Left cardiac atrium (tissue), 4 donors: Measurements from ENCODE around the gene TLCD3B. TPM values are rescaled to one million over a fixed set of nuclear protein-coding genes. Genes with fewer than 3 reads are reported as not detected.

Experiments used
- ATAC-seq, 2 donors: fragments of 200-7000 bp; cut with Tn5 transposase; one replicate each; pipeline ENCODE4 v1.9.1; 2020; ENCODE audit warnings: mild to moderate bottlenecking in 2 of 2, moderate library complexity in 2 of 2
- DNase-seq: peaks from one replicate; pipeline ENCODE4 v3.0.0-alpha.2; 2020
- intact Hi-C, 2 donors: fragments of 100-400 bp; cut with DNase I; formaldehyde crosslinking; loops; one replicate each; pipeline versions ENCODE4 v1.14.1 to v1.15.1; 2022 to 2023
- total RNA-seq, 2 donors: library from RNA; stranded (reverse); fragmentation: NEBNext Ultra II Directional; extraction: Animal tissue kit (Norgen Biotek cat#: 25700); gene quantifications; one replicate each; pipeline ENCODE4 v1.2.1, GENCODE V29; 2021
- donor health status: DM: no; HTN: yes; CAD: no.
- donor health status: DM: no; HTN: yes; CAD: no; lungs with severe emphysema.
- donor health status: DM: yes; HTN: yes; CAD: no.
- donor health status: Dilated cardiomyopathy.

The TLCD3B gene
- total RNA-seq, 2 donors from 2014 or later = not detected

GRCh38 chr16:30010844-30011713, 20.0 kb downstream of the TLCD3B start, which contains the start of gene DOC2A:
TSS of gene DOC2A (minus strand) at chr16:30011027. CDS start at chr16:30010222, 805 bp downstream.
- ATAC-seq = no peak
- DNase-seq = no peak
- intact Hi-C loops = loop anchor here in 1 of 2 donors (10.0 kb wide), 1 partner anchor 146 kb away; the partner anchor contains the start of gene CDIPT

- DNase-seq = no peak
- intact Hi-C loops = loop anchor here (10.0 kb wide), 1 partner anchor 145 kb away; the partner anchor contains the start of gene CDIPT (in 2 of the 2)
- ATAC-seq = peak in 1 of 2 donors; percentile 6
Measured at GRCh38 chr16:30009990-30010843, 20.9 kb downstream of the TLCD3B start.

GRCh38 chr16:30009085-30009862, 21.8 kb downstream of the TLCD3B start:
- intact Hi-C loops = loop anchor here in 1 of 2 donors (10.0 kb wide), 1 partner anchor 144 kb away; the partner anchor contains the start of gene CDIPT
- ATAC-seq (no peak), DNase-seq (no peak)

GRCh38 chr16:30007378-30007895, 23.6 kb downstream of the TLCD3B start:
- intact Hi-C loops = loop anchor here in 1 of 2 donors (10.0 kb wide), 1 partner anchor 143 kb away; the partner anchor contains the start of gene CDIPT
- no peak for DNase-seq
- ATAC-seq = no peak

GRCh38 chr16:30006659-30007377, 24.3 kb downstream of the TLCD3B start:
- DNase-seq (no peak), ATAC-seq (no peak)
- intact Hi-C loops = loop anchor here in 1 of 2 donors (10.0 kb wide), 1 partner anchor 142 kb away; the partner anchor contains the start of gene CDIPT

GRCh38 chr16:30006095-30006473, 25.0 kb downstream of the TLCD3B start:
- intact Hi-C loops = loop anchor here in 1 of 2 donors (10.0 kb wide), 1 partner anchor 141 kb away; the partner anchor contains the start of gene CDIPT
- DNase-seq = no peak
- ATAC-seq = no peak

- intact Hi-C loops = loop anchor here in 1 of 2 donors (10.0 kb wide), 1 partner anchor 141 kb away; the partner anchor contains the start of gene CDIPT
- ATAC-seq = peak; percentile 36 to 62
Measured at GRCh38 chr16:30005341-30006094, 25.6 kb downstream of the TLCD3B start.

GRCh38 chr16:30004811-30005242, 26.2 kb downstream of the TLCD3B start:
- ATAC-seq (peak; percentile 3 to 13), DNase-seq (no peak)
- intact Hi-C loops = loop anchor here in 1 of 2 donors (10.0 kb wide), 1 partner anchor 140 kb away; the partner anchor contains the start of gene CDIPT

More at GRCh38 chr16:30005341-30006094, 25.6 kb downstream of the TLCD3B start:
- no peak for DNase-seq

- intact Hi-C loops = loop anchor here in 1 of 2 donors (10.0 kb wide), 1 partner anchor 140 kb away; the partner anchor contains the start of gene CDIPT
- no peak for ATAC-seq
- DNase-seq = no peak
Measured at GRCh38 chr16:30004424-30004776, 26.7 kb downstream of the TLCD3B start.

GRCh38 chr16:30003670-30004423, 27.2 kb downstream of the TLCD3B start:
- intact Hi-C loops = loop anchor here in 1 of 2 donors (10.0 kb wide), 1 partner anchor 139 kb away; the partner anchor contains the start of gene CDIPT
- ATAC-seq = no peak
- DNase-seq = no peak

GRCh38 chr16:30002614-30003346, 28.3 kb downstream of the TLCD3B start:
- DNase-seq = no peak
- intact Hi-C loops = loop anchor here in 1 of 2 donors (10.0 kb wide), 1 partner anchor 138 kb away; the partner anchor contains the start of gene CDIPT
- no peak for ATAC-seq

- intact Hi-C loops = loop anchor here in 1 of 2 donors (10.0 kb wide), 1 partner anchor 136 kb away; the partner anchor contains the start of gene CDIPT
Measured at GRCh38 chr16:30000735-30001631, 30.1 kb downstream of the TLCD3B start.

GRCh38 chr16:29999605-30000004, 31.5 kb downstream of the TLCD3B start:
- DNase-seq (no peak), ATAC-seq (no peak)
- intact Hi-C loops = loop anchor here in 1 of 2 donors (10.0 kb wide), 2 partner anchors 75 to 135 kb away; partner anchors contain the start of genes CDIPT and KCTD13

More at GRCh38 chr16:30000735-30001631, 30.1 kb downstream of the TLCD3B start:
- no peak for ATAC-seq
- no peak for DNase-seq
